GM12865 (cell line): Measurements from ENCODE around the gene FBXL2.

Experiments
- DNase-seq: peaks from one replicate; pipeline ENCODE4 v3.0.0; 2010; ENCODE audit warnings: low read depth
- H3K4me3 ChIP-seq: 2 replicates; pipeline ENCODE4 v1.5.1; 2011; ENCODE audit warnings: mild to moderate bottlenecking, low read depth, low read length, control low read depth
- CTCF ChIP-seq: IDR thresholded peaks from 2 replicates; pipeline ENCODE4 v1.5.1; 2011; ENCODE audit warnings: low read length, control low read depth, low read depth, inconsistent platforms; ENCODE audit not compliant: insufficient read depth; ENCODE audit errors: missing control alignments

Gene FBXL2

GRCh38 chr3:33313331-33313730 lies 36.1 kb downstream of the FBXL2 start:
- H3K4me3 ChIP-seq, result no peak overlapping the region
- TF ChIP-seq CTCF, result no peak
- DNase-seq, result no peak

GRCh38 chr3:33314993-33315392 lies 37.8 kb downstream of the FBXL2 start:
- DNase-seq, result no peak
- no peak for TF ChIP-seq CTCF

GRCh38 chr3:33315826-33316225 lies 38.6 kb downstream of the FBXL2 start:
- DNase-seq, result no peak
- no peak overlapping the region for H3K4me3 ChIP-seq
- no peak for TF ChIP-seq CTCF

More at GRCh38 chr3:33314993-33315392, 37.8 kb downstream of the FBXL2 start:
- H3K4me3 ChIP-seq, result no peak overlapping the region

- DNase-seq, result peak; percentile 29
- no peak for TF ChIP-seq CTCF
- no peak overlapping the region; the same call in 1 of the 2 replicates for H3K4me3 ChIP-seq
These were observed 40.9 kb downstream of the FBXL2 start for GRCh38 chr3:33317963-33318709.

GRCh38 chr3:33318710-33319380 lies 41.6 kb downstream of the FBXL2 start:
- DNase-seq, result peak; percentile 27
- TF ChIP-seq CTCF, result peak; percentile 6
- no peak overlapping the region for H3K4me3 ChIP-seq

GRCh38 chr3:33322412-33322811 lies 45.2 kb downstream of the FBXL2 start:
- TF ChIP-seq CTCF, result no peak
- no peak for DNase-seq
- H3K4me3 ChIP-seq, result no peak overlapping the region
